IPS-18a (cell line): ENCODE measurements around the gene PAIP1.
"Not testable (repeated sequence)": the region's sequence is repeated elsewhere in the genome, so short reads cannot be mapped to it uniquely, and the experiment has no call there.

Experiments
- H3K27ac ChIP-seq: one replicate; pipeline ENCODE4 v1.5.1; 2013; ENCODE audit warnings: low read length
- H3K27me3 ChIP-seq: one replicate; pipeline ENCODE4 v1.6.1; 2013; ENCODE audit warnings: mild to moderate bottlenecking, low read length; ENCODE audit not compliant: control insufficient read depth, insufficient read depth
- H3K36me3 ChIP-seq: one replicate; pipeline ENCODE4 v1.6.1; 2013; ENCODE audit warnings: low read depth, low read length; ENCODE audit not compliant: control insufficient read depth
- H3K4me1 ChIP-seq: one replicate; pipeline ENCODE4 v1.6.1; 2013; ENCODE audit warnings: low read depth, low read length; ENCODE audit not compliant: control insufficient read depth
- H3K4me3 ChIP-seq: one replicate; pipeline ENCODE4 v1.5.1; 2013; ENCODE audit warnings: low read length
- H3K9ac ChIP-seq: one replicate; pipeline ENCODE4 v1.6.1; 2013; ENCODE audit warnings: mild to moderate bottlenecking, low read length, moderate library complexity
- H3K9me3 ChIP-seq: one replicate; pipeline ENCODE4 v1.6.1; 2013; ENCODE audit warnings: low read depth, low read length; ENCODE audit not compliant: control insufficient read depth

PAIP1 gene

DNA sequence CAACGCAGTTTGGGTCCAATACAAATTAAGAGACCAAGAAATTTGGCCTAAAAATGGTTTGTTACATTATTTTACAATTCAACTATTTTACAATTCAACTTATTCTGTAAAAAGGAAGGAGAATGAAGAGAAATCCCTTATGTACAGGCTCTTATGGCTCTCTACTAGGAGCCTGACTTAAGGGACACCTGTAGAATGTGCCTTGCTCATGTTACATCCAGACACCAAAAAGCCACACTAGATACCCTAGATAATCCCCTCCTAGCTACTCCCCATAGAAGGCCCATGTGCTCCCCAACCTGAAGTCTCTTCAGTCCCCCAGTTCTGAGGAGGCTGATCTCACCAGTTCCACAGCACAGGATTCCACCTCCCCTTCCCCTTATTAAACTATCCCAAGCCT, 32.0 kb upstream of the PAIP1 start:
- Histone ChIP-seq H3K9ac (no peak overlapping the region), H3K9me3 (no peaks in the 10 kb centered on the region), H3K36me3 (no peaks in the 10 kb centered on the region), H3K4me3 (no peak overlapping the region), H3K27me3 (no peaks in the 10 kb centered on the region), H3K27ac (no peak overlapping the region), H3K4me1 (no peaks in the 10 kb centered on the region)

DNA sequence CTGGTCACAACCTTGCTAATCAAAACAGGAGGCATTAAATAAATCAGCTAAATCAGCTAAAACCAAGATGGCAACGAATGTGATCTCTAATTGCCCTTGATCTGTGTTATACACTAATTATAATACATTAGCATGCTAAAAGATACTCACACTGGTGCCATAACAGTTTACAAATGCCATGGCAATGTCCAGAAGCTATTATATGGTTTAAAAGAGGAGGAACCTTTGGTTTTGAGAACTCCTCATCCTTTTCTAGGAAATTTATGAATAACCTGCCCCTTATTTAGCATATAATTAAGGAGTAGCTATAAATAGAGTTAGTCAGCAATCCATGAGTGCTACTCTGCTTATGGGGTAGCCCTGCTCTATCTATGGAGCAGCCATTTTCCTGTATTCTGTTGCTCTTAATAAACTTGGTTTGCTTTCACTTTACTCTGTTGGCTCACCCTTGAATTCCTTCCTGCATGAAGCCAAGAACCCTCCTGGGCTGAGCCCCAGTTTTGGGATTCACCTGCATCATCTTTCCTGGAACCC, 27.4 kb upstream of the PAIP1 start:
- no peaks in the 10 kb centered on the region for H3K4me1 ChIP-seq
- H3K27ac ChIP-seq = no peak overlapping the region
- H3K9ac ChIP-seq = no peak overlapping the region
- H3K36me3 ChIP-seq = no peaks in the 10 kb centered on the region
- H3K27me3 ChIP-seq = no peaks in the 10 kb centered on the region
- H3K9me3 ChIP-seq = no peaks in the 10 kb centered on the region
- H3K4me3 ChIP-seq = no peak overlapping the region

DNA sequence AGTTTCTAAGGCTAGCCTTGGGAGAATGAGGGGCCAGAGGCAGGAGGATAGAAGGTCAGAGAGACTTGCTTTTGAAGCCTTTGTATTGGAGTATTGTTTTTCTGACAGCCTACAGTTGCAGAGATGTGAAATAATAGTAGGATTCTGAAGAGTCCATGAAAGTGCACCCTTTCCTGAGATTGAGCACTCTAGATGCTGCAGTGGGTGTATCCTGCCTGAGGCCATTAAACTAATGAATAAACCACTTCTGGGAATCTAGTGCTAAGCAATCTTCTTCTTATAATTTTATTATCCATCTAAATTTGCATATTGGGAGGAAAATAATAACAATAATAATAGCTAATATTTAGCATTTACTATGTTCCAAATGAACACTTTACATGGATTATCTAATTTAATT, 26.8 kb upstream of the PAIP1 start:
- H3K36me3 ChIP-seq = no peaks in the 10 kb centered on the region

DNA sequence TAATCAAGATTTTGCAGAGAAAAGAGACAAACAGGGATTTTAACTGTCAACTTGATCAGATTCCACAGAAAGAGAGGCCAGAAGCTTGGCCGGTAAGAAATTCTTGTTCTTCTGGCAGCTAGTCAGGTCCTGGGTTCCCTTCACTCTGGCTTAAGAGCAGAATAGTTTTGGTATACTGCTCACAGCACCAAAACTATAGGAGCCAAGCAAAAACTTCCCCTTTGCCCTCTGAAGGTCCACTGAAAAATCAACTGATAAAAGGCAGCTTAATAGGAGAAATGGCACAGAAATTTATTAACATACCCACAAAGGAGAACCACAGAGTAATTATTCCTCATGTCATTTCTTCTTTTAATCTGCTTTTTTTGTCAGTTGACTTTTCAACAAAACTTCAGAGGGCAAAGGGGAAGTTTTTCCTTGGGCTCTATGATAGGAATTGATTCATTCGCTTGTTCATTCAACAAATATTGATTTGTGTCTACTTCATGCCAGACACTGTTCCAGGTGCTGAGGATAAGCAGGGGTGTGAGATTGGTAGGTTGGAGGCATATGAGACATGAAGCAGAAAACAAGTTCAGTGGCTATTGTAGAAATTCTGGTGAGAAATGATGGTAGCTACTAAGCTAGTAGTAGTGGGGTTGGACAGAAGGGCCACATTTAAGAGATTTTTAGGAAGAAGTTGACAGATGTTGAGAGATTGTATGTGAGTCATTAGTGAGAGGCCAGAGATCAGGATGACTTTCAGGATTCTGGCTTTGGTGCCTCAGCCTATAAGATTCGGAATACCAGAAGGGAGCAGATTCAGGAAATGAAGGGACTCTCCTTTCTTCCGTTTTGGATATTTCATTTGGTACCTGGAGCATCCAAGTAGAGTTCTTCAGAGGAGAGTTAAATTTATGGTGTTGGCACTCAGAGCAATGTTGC, 25.5 kb upstream of the PAIP1 start:
- no peak overlapping the region for H3K9ac ChIP-seq
- no peak overlapping the region for H3K4me3 ChIP-seq
- H3K27me3 ChIP-seq = no peaks in the 10 kb centered on the region
- no peaks in the 10 kb centered on the region for H3K36me3 ChIP-seq
- no peaks in the 10 kb centered on the region for H3K4me1 ChIP-seq
- H3K9me3 ChIP-seq = no peaks in the 10 kb centered on the region
- H3K27ac ChIP-seq = no peak overlapping the region

More for the DNA sequence above, 26.8 kb upstream of the PAIP1 start:
- H3K27me3 ChIP-seq = no peaks in the 10 kb centered on the region
- no peak overlapping the region for H3K9ac ChIP-seq
- H3K9me3 ChIP-seq = no peaks in the 10 kb centered on the region
- H3K27ac ChIP-seq = no peak overlapping the region
- H3K4me1 ChIP-seq = no peaks in the 10 kb centered on the region
- no peak overlapping the region for H3K4me3 ChIP-seq

DNA sequence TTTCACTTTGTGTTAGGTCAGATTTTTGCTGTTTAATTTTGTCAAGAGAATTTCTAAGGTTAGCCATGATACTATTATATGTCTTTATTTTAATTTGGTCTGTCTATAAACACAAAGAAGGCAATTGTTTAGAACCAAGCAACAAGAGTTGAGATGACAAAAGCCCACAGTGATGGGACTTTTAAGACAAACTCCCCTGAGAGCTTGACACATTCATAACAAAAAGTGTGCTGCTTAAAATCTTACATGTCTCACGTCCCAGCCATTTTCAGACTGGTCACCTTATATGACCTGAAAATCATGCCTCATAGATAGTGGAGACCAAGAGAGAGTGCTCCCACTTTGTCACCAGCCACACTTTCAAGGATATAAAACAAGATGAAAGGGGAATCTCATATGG, 24.5 kb upstream of the PAIP1 start:
- Histone ChIP-seq H3K36me3 (no peaks in the 10 kb centered on the region), H3K4me1 (no peaks in the 10 kb centered on the region), H3K4me3 (no peak overlapping the region), H3K27me3 (no peaks in the 10 kb centered on the region), H3K9ac (no peak overlapping the region), H3K27ac (no peak overlapping the region), H3K9me3 (no peaks in the 10 kb centered on the region)

DNA sequence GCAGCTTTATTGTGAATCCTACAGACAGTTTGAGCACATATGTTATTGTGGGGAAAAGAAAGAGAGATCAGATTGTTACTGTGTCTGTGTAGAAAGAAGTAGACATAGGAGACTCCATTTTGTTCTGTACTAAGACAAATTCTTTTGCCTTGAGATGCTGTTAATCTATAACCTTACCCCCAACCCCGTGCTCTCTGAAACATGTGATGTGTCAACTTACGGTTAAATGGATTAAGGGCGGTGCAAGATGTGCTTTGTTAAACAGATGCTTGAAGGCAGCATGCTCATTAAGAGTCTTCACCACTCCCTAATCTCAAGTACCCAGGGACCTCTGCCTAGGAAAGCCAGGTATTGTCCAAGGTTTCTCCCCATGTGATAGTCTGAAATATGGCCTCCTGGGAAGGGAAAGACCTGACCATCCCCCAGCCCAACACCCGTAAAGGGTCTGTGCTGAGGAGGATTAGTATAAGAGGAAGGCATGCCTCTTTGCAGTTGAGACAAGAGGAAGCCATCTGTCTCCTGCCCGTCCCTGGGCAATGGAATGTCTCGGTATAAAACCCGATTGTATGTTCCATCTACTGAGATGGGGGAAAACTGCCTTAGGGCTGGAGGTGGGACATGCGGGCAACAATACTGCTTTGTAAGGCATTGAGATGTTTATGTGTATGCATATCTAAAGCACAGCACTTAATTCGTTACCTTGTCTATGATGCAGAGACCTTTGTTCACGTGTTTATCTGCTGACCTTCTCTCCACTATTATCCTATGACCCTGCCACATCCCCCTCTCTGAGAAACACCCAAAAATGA, 23.7 kb upstream of the PAIP1 start:
- not testable (repeated sequence) for H3K36me3 ChIP-seq, H3K4me1 ChIP-seq, H3K4me3 ChIP-seq, H3K9me3 ChIP-seq, H3K27me3 ChIP-seq, H3K27ac ChIP-seq, H3K9ac ChIP-seq

DNA sequence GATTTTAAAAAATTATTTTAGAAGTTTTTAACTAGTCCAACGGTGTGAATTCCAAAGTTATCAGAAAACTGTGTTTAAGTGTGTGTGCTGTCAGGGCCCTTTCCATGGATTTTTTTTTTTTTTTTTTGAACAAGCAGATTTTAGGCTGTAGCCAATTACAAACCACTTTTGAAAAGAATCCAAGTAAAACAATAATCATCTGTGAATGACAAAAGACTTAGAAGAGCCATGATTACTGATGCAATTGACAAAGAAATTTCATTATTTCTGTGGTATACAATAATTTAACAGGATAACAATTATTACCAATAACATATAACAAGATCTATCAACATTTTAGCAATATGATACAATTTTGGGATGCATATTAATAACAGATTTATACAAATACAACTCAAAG, 16.2 kb upstream of the PAIP1 start:
- Histone ChIP-seq H3K36me3 (no peaks in the 10 kb centered on the region), H3K9me3 (no peaks in the 10 kb centered on the region), H3K4me3 (no peak overlapping the region), H3K9ac (no peak overlapping the region), H3K4me1 (no peaks in the 10 kb centered on the region), H3K27ac (no peak overlapping the region), H3K27me3 (no peaks in the 10 kb centered on the region)

DNA sequence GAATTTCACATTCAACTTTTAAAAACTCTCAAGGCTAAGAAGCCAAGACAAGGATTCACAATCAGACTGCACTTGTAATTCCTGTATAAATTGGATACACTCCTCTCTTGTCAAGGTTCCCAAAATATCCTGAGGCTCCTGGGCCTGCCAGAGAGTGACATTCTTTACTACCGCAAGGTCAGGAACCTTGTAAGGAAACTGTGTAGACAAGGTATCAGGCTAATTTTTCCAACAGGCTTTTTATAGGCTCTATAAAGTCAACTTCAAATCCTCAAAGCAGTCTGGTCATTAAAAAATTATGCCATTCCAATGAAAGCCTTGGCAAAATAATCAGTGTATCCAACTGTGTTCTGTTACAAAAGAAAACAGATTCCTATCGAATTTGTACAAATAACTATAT, 15.5 kb upstream of the PAIP1 start:
- Histone ChIP-seq H3K4me3 (no peak overlapping the region), H3K36me3 (no peaks in the 10 kb centered on the region), H3K27ac (no peak overlapping the region), H3K27me3 (no peaks in the 10 kb centered on the region), H3K9me3 (no peaks in the 10 kb centered on the region), H3K4me1 (no peaks in the 10 kb centered on the region), H3K9ac (no peak overlapping the region)

DNA sequence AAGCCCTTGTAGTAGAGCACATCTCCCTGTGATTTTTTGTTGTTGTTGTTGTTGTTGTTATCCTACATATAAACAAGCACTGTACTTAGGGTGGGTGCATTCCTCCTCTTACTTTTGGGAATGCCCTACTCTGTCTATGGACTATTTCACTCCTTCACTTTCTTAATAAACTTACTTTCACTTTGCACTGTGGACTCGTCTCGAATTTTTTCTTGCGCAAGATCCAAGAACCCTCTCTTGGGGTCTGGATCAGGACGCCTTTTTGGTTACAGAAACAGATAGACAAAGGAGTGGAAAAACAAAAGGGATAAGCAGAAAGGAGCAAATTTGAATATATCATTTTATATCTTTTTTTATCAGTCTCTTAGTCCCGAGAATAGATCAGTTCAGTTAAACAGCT, 14.4 kb upstream of the PAIP1 start:
- Histone ChIP-seq H3K9ac (no peak overlapping the region), H3K9me3 (no peaks in the 10 kb centered on the region), H3K27ac (no peak overlapping the region), H3K4me3 (no peak overlapping the region), H3K27me3 (no peaks in the 10 kb centered on the region), H3K4me1 (no peaks in the 10 kb centered on the region), H3K36me3 (no peaks in the 10 kb centered on the region)

DNA sequence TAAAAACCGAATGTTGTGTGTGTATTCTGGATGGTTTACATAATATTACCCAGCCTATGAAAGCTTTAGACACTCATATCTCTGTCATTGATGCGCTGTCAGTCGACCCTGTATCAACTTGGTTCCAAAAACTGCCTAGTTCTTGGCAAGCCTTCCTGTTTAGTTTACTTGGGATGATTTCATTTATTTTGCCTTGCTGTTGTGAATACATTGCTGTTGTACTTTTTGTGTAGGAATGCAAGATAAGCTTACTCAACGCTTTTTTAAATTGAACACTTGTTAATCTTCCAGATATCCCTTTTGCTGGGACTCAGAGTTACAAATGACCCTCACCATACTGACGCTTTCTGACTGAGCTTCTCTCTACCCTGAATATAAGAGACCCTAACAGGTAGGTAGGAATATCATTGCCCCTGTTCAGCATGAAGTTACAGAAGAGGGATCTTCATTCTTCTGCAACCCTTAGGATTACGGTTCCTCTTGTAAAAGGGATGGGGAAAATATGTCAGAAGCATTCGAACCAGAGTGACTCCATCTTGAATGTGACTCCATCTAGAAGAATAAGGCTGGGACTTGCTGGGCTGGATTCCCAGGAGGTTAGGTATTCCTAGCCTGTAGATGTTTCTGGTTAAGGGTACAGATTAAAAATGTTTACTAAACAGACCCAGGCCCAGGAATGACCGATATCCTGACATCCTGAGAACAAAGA, 13.7 kb upstream of the PAIP1 start:
- H3K4me1 ChIP-seq = no peaks in the 10 kb centered on the region
- H3K27me3 ChIP-seq = no peaks in the 10 kb centered on the region
- no peak overlapping the region for H3K9ac ChIP-seq
- no peaks in the 10 kb centered on the region for H3K9me3 ChIP-seq
- H3K4me3 ChIP-seq = no peak overlapping the region
- no peak overlapping the region for H3K27ac ChIP-seq
- H3K36me3 ChIP-seq = no peaks in the 10 kb centered on the region

DNA sequence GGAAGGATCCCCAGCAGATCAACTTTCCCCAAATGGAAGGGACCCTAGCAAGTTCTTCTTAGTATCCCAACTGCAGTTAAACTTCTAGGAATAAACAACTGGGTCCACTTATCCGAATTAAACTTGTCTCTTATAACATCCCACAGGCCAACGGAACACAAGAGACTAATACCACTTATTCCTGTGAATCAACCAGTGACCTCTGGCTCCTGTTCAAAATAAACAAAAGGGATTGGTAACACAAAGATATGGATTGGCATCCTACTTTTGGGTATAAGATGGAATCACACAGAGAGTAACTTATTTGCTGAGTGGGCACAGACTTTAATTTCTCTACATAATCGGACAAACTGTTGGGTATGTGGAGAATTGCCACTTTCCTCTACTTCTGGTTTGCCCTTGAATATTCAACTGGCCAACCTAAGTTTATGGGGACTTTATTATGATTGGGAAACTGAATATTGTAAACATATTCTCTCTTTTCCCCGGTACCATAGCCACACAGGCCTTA, 12.4 kb upstream of the PAIP1 start:
- Histone ChIP-seq H3K9me3 (no peaks in the 10 kb centered on the region), H3K9ac (no peak overlapping the region), H3K36me3 (no peaks in the 10 kb centered on the region), H3K27me3 (no peaks in the 10 kb centered on the region), H3K27ac (no peak overlapping the region), H3K4me1 (no peaks in the 10 kb centered on the region), H3K4me3 (no peak overlapping the region)
